K562 (cell line): ENCODE data around the gene CRYBG2. TPM values are rescaled to one million over a fixed set of nuclear protein-coding genes. Genes with fewer than 3 reads are reported as not detected.

Experiments used
- ATAC-seq: fragments of 200-7000 bp; cut with Tn5 transposase; 3 replicates; pipeline ENCODE4 v1.9.1; 2020; ENCODE audit warnings: moderate library complexity
- BruUV-seq: library from RNA; stranded (reverse); fragments of 400-500 nt; replicated peaks from 2 replicates; lab custom pipeline; 2021; lab: Mats Ljungman, UMichigan
- CTCF ChIA-PET: fragments of 300-600 bp; formaldehyde crosslinking; extraction: SDS; loops from one replicate; lab custom pipeline; 2021; ENCODE audit warnings: low intra/inter-chr PET ratio; lab: Yijun Ruan, JAX
- POLR2A ChIA-PET: fragments of 300-600, 350-650 bp; sonication (Branson Sonifier 250); formaldehyde crosslinking; extraction: SDS; loops from one replicate; lab custom pipeline; 2021; ENCODE audit warnings: antibody characterized with exemption, inconsistent platforms; lab: Yijun Ruan, JAX
- DNase-seq, 4 experiments: peaks; one replicate each; pipeline versions ENCODE4 v3.0.0 to v3.0.0-alpha.2; 2011 to 2018; ENCODE audit warnings: low spot score in 3 of 4, mixed read lengths in 3 of 4; ENCODE audit errors: extremely low read depth in 1 of 4
- FAIRE-seq: peaks from 2 replicates; lab custom pipeline; 2011; peaks lifted over from hg19 to GRCh38; lab: Jason Lieb, UNC
- H2AFZ ChIP-seq: 2 replicates; pipeline ENCODE4 v1.6.0; 2011; ENCODE audit warnings: low read depth, low read length, control low read depth, inconsistent platforms
- H3K27ac ChIP-seq: fragments of 200-600 bp; 3 replicates; pipeline ENCODE4 v1.8.0; 2011; ENCODE audit warnings: low read depth, mild to moderate bottlenecking, control low read depth, inconsistent platforms, low read length, moderate library complexity, mixed read lengths; ENCODE audit errors: extremely low read depth
- H3K27me3 ChIP-seq, 2 experiments: fragments of 300-600 bp in 1 of 2; 2 replicates in 1 of 2; 3 replicates in 1 of 2; pipeline versions ENCODE4 v1.6.0 to v1.8.0; 2011; ENCODE audit warnings: inconsistent platforms in 2 of 2, low read length in 2 of 2, mild to moderate bottlenecking in 1 of 2, mixed read lengths in 1 of 2, moderate library complexity in 1 of 2; ENCODE audit not compliant: control insufficient read depth in 2 of 2, insufficient read depth in 2 of 2
- H3K36me3 ChIP-seq: fragments of 300-600 bp; 3 replicates; pipeline ENCODE4 v1.8.0; 2011; ENCODE audit warnings: mild to moderate bottlenecking, low read length, inconsistent platforms; ENCODE audit not compliant: control insufficient read depth, insufficient read depth
- H3K4me1 ChIP-seq, 2 experiments: fragments of 200-600 bp in 1 of 2; replicated peaks in 1 of 2; 2 replicates in 1 of 2; 3 replicates in 1 of 2; pipeline versions ENCODE4 v1.5.1 to v1.8.0; 2011; ENCODE audit warnings: inconsistent platforms in 2 of 2, low read length in 2 of 2, mild to moderate bottlenecking in 1 of 2, mixed read lengths in 1 of 2, moderate library complexity in 1 of 2; ENCODE audit not compliant: control insufficient read depth in 2 of 2, insufficient read depth in 2 of 2
- H3K4me2 ChIP-seq: 2 replicates; pipeline ENCODE4 v1.6.1; 2011; ENCODE audit warnings: low read length, control low read depth, inconsistent platforms, mixed read lengths; ENCODE audit not compliant: insufficient read depth
- H3K4me3 ChIP-seq: fragments of 200-600 bp; sonication (generic), shearing (Covaris generic); 2 replicates; pipeline ENCODE4 v1.5.1; 2016; ENCODE audit warnings: control low read depth, inconsistent platforms
- H3K79me2 ChIP-seq: fragments of 200-600 bp; 3 replicates; pipeline ENCODE4 v1.8.0; 2011; ENCODE audit warnings: low read length, inconsistent platforms; ENCODE audit not compliant: control insufficient read depth, insufficient read depth
- H3K9ac ChIP-seq, 2 experiments: 2 replicates each; pipeline versions ENCODE4 v1.6.0 to v1.6.1; 2011; ENCODE audit warnings: low read depth in 2 of 2, low read length in 2 of 2, control low read depth in 1 of 2, inconsistent platforms in 1 of 2, mild to moderate bottlenecking in 1 of 2, mixed read lengths in 1 of 2; ENCODE audit not compliant: insufficient read depth in 1 of 2
- H3K9me1 ChIP-seq: one replicate; pipeline ENCODE4 v1.6.0; 2011; ENCODE audit warnings: inconsistent platforms, mild to moderate bottlenecking, low read length, moderate library complexity; ENCODE audit not compliant: control insufficient read depth, insufficient read depth
- H3K9me3 ChIP-seq: replicated peaks from 2 replicates; pipeline ENCODE4 v1.5.1; 2011; ENCODE audit warnings: low read depth, low read length, inconsistent platforms; ENCODE audit not compliant: control insufficient read depth, insufficient read depth
- H4K20me1 ChIP-seq: replicated peaks from 2 replicates; pipeline ENCODE4 v1.6.1; 2011; ENCODE audit warnings: low read length, inconsistent platforms, mixed read lengths; ENCODE audit not compliant: control insufficient read depth, insufficient read depth
- FOS ChIP-seq: IDR thresholded peaks from 3 replicates; pipeline ENCODE4 v1.6.1; 2011; ENCODE audit not compliant: insufficient read length; ENCODE audit errors: extremely low read depth
- HNRNPK ChIP-seq: fragments of 200-400 bp; formaldehyde crosslinking; IDR thresholded peaks from one replicate; pipeline ENCODE4 v1.6.1; 2018; ENCODE audit warnings: mild to moderate bottlenecking, low read depth, low read length; ENCODE audit not compliant: poor library complexity, severe bottlenecking
- IRF9 ChIP-seq: fragments of 450-650 bp; IDR thresholded peaks from 2 replicates; pipeline ENCODE4 v1.6.1; 2016; ENCODE audit warnings: missing biosample characterization, missing genetic modification characterization
- LCOR ChIP-seq: sonication (generic); formaldehyde crosslinking; IDR thresholded peaks from 2 replicates; pipeline ENCODE4 v1.8.0; 2022; ENCODE audit warnings: mild to moderate bottlenecking, missing genetic modification reagents
- MTF1 ChIP-seq: fragments of 250-450 bp; sonication (Bioruptor Pico); IDR thresholded peaks from 2 replicates; pipeline ENCODE4 v1.9.0; 2021; ENCODE audit warnings: moderate library complexity, mild to moderate bottlenecking, inconsistent platforms, borderline replicate concordance
- NFE2L1 ChIP-seq: fragments of 450-650 bp; IDR thresholded peaks from 2 replicates; pipeline ENCODE4 v1.6.1; 2016; ENCODE audit warnings: missing genetic modification characterization, low read depth, mild to moderate bottlenecking, missing compliant biosample characterization, moderate library complexity, borderline replicate concordance
- NR2C1 ChIP-seq, 2 experiments: fragments of 450-650 bp; IDR thresholded peaks; 2 replicates each; pipeline ENCODE4 v1.6.1; 2017; ENCODE audit warnings: mild to moderate bottlenecking in 2 of 2, antibody characterized with exemption in 1 of 2, inconsistent platforms in 1 of 2, missing compliant biosample characterization in 1 of 2, missing genetic modification characterization in 1 of 2
- PTRF ChIP-seq: fragments of 450-650 bp; IDR thresholded peaks from 2 replicates; pipeline ENCODE4 v1.6.1; 2016; ENCODE audit warnings: mild to moderate bottlenecking, missing genetic modification characterization, missing compliant biosample characterization
- SMARCB1 ChIP-seq: IDR thresholded peaks from 2 replicates; pipeline ENCODE4 v1.6.1; 2011; ENCODE audit warnings: improper control_type of control experiment, low read depth; ENCODE audit not compliant: insufficient read length
- SNIP1 ChIP-seq: fragments of 450-650 bp; IDR thresholded peaks from 2 replicates; pipeline ENCODE4 v1.7.1; 2017; ENCODE audit warnings: low read depth, mild to moderate bottlenecking
- STAT5A ChIP-seq: IDR thresholded peaks from 2 replicates; pipeline ENCODE4 v1.6.1; 2012; ENCODE audit warnings: low read length, inconsistent platforms, borderline replicate concordance
- TAF7 ChIP-seq: fragments of 450-650 bp; IDR thresholded peaks from 2 replicates; pipeline ENCODE4 v1.6.1; 2016; ENCODE audit warnings: missing genetic modification characterization, missing compliant biosample characterization
- ZBTB9 ChIP-seq: fragments of 450-650 bp; formaldehyde crosslinking; IDR thresholded peaks from 2 replicates; pipeline ENCODE4 v1.4.0; 2020; ENCODE audit warnings: mild to moderate bottlenecking, moderate library complexity
- ZFP1 ChIP-seq: fragments of 450-650 bp; formaldehyde crosslinking; IDR thresholded peaks from 2 replicates; pipeline ENCODE4 v1.4.0; 2020; ENCODE audit warnings: mild to moderate bottlenecking, mixed read lengths
- ZNF316 ChIP-seq: fragments of 450-650 bp; IDR thresholded peaks from 2 replicates; pipeline ENCODE4 v1.6.1; 2016
- WGBS: fragments of 100-300 bp; shearing (Covaris generic); methylation state at CpG from one replicate; pipeline ENCODE4 v1.1.6; 2016; ENCODE audit warnings: low coverage, mixed read lengths; ENCODE audit not compliant: insufficient coverage; ENCODE audit errors: missing lambda C conversion rate; 5-methylcytosine and 5-hydroxymethylcytosine counted together
- in situ Hi-C: fragments of 300-500 bp; cut with MboI; formaldehyde crosslinking; loops from 4 replicates; pipeline ENCODE4 v1.15.0; 2018; ENCODE audit warnings: inconsistent platforms, mixed read lengths
- intact Hi-C: fragments of 100-400 bp; cut with micrococcal nuclease; formaldehyde crosslinking; loops from 2 replicates; pipeline ENCODE4 v1.14.2; 2022
- polyA plus RNA-seq, 8 experiments: library from polyadenylated mRNA; depleted of rRNA in 4 of 8; stranded (reverse) in 5 of 8; unstranded in 3 of 8; fragments of >200 nt; fragmentation: Nextera tagmentation in 2 of 8; fragmentation: Illumina TruSeq in 1 of 8; extraction: Ambion mirVana in 2 of 8; extraction: Trizol in 1 of 8; gene quantifications; 2 replicates each; pipeline versions ENCODE4 v1.2.1 to v1.2.3, GENCODE V29; 2011 to 2014; ENCODE audit warnings: inconsistent platforms in 1 of 8, missing spikeins in 1 of 8
- total RNA-seq, 7 experiments: library from RNA; depleted of rRNA in 6 of 7; stranded (reverse); fragments of >200 nt in 6 of 7; fragmentation: Illumina TruSeq in 2 of 7; extraction: Trizol in 2 of 7; gene quantifications; 2 replicates each; pipeline versions ENCODE4 v1.2.1 to v1.2.3, GENCODE V29; 2011 to 2021; ENCODE audit warnings: low replicate concordance in 1 of 7

CRYBG2 gene
- total and polyA plus RNA-seq, 9 of the 15 experiments (the other 6 are each of a cell fraction or from before 2014, with no cell fraction given): 0.39 to 8.5 (median 3.7) TPM

GRCh38 chr1:26338670-26339069 lies 15.3 kb downstream of the CRYBG2 start:
- intact Hi-C loops (no loop called here), in situ Hi-C loops (no loop called here)
- H3K4me3 ChIP-seq: no peak overlapping the region
- no peak overlapping the region for H3K4me2 ChIP-seq
- FAIRE-seq (no peak), ATAC-seq (no peak), DNase-seq (no peak)
- no peaks in the 10 kb centered on the region for H3K9me3 ChIP-seq
- H3K27ac ChIP-seq: no peak overlapping the region
- H3K36me3 ChIP-seq: no peaks in the 10 kb centered on the region
- no peaks in the 10 kb centered on the region for H4K20me1 ChIP-seq
- CTCF ChIA-PET: no interaction called here
- POLR2A ChIA-PET: interaction anchor here (0.6 to 3.1 kb wide), 5 partner anchors 8 to 37 kb away, joined by 3 to 24 read pairs (median 4); no protein-coding TSS in a partner anchor
- TF ChIP-seq SMARCB1 (no peak), ZFP1 (CRISPR knock-in tag) (no peak), ZNF316 (peak; percentile 68), HNRNPK (no peak), STAT5A (no peak)
- WGBS: 67% methylated on average over 1 of the region's 1 CpG
- H3K79me2 ChIP-seq: no peaks in the 10 kb centered on the region
- H3K9me1 ChIP-seq: peaks cover 4% of the 10 kb centered on the region
- no peak overlapping the region for H3K9ac ChIP-seq
- no peaks in the 10 kb centered on the region for H3K27me3 ChIP-seq
- BruUV-seq: no TSS peak
- H2AFZ ChIP-seq: 0 out of 2 replicates have a peak overlapping the region, but pooled peaks have one; percentile 22
- peaks cover 14 to 22% of the 10 kb centered on the region in 2 experiments for H3K4me1 ChIP-seq

- no TSS peak for BruUV-seq
- DNase-seq: no peak
- Histone ChIP-seq H3K9ac (peak overlapping the region; percentile 80 to 95; a peak in 3 of 4 replicates), H4K20me1 (no peaks in the 10 kb centered on the region), H3K4me3 (no peak overlapping the region), H3K79me2 (no peaks in the 10 kb centered on the region), H3K9me1 (peaks cover 4% of the 10 kb centered on the region), H3K9me3 (no peaks in the 10 kb centered on the region), H3K36me3 (no peaks in the 10 kb centered on the region), H3K4me1 (peaks cover 14 to 21% of the 10 kb centered on the region in 2 experiments), H3K4me2 (no peak overlapping the region), H2AFZ (peak overlapping the region; percentile 98), H3K27me3 (no peaks in the 10 kb centered on the region), H3K27ac (peak overlapping the region; percentile 85; the same call in 2 of the 3 replicates)
- ChIA-PET POLR2A (interaction anchor here (0.8 to 3.1 kb wide), 6 partner anchors 8 to 92 kb away, joined by 3 to 24 read pairs (median 5); no protein-coding TSS in a partner anchor), CTCF (no interaction called here)
- FAIRE-seq: no peak
- in situ Hi-C loops: no loop called here
- intact Hi-C loops: no loop called here
- ATAC-seq: no peak
- WGBS: 85% methylated on average over 4 of the region's 4 CpGs
- no peak for TF ChIP-seq FOS
- no peak for TF ChIP-seq LCOR (CRISPR knock-in tag)
- peak; percentile 77 for TF ChIP-seq NR2C1 (IDR thresholded peaks at IDR 0.05)
- TF ChIP-seq NR2C1 (tag; IDR thresholded peaks at IDR 0.05): peak; percentile 85
- TF ChIP-seq MTF1 (CRISPR knock-in tag): no peak
- TF ChIP-seq TAF7: peak; percentile 60; the same call in 1 of the 2 replicates
- TF ChIP-seq IRF9 (tag): 0 out of 2 replicates have a peak, but pooled peaks have one; percentile 65
- TF ChIP-seq PTRF (tag): peak; percentile 37; the same call in 1 of the 2 replicates
- peak; percentile 12; the same call in 1 of the 2 replicates for TF ChIP-seq ZBTB9 (CRISPR knock-in tag)
- TF ChIP-seq SNIP1: no peak
- no peak for TF ChIP-seq NFE2L1 (tag)
Observed at GRCh38 chr1:26337625-26338024, 16.3 kb downstream of the CRYBG2 start.
